Dendritic cell treated with granulocyte-macrophage colony-stimulating factor and Interleukin-4, amounts not matched to agents 40 ng/mL and 50 ng/mL, for 4 days (primary cell): ENCODE results near the gene RTN4R.
"Not testable (repeated sequence)": the region's sequence is repeated elsewhere in the genome, so short reads cannot be mapped to it uniquely, and the experiment has no call there.

Experiments
- H3K27ac Mint-ChIP-seq: one replicate; pipeline ENCODE4 v1.8.0; 2022; ENCODE audit warnings: mild to moderate bottlenecking, mixed read lengths
- H3K27me3 Mint-ChIP-seq: one replicate; pipeline ENCODE4 v1.8.0; 2022; ENCODE audit warnings: mild to moderate bottlenecking, mixed read lengths
- H3K36me3 Mint-ChIP-seq: one replicate; pipeline ENCODE4 v1.8.0; 2022; ENCODE audit warnings: low read depth, mixed read lengths
- H3K4me1 Mint-ChIP-seq: one replicate; pipeline ENCODE4 v1.8.0; 2022; ENCODE audit warnings: low read depth, mixed read lengths
- H3K4me3 Mint-ChIP-seq: one replicate; pipeline ENCODE4 v1.8.0; 2022; ENCODE audit warnings: mild to moderate bottlenecking, moderate library complexity, mixed read lengths
- H3K9me3 Mint-ChIP-seq: one replicate; pipeline ENCODE4 v1.8.0; 2022; ENCODE audit warnings: mixed read lengths
- intact Hi-C: fragments of 100-400 bp; cut with micrococcal nuclease; formaldehyde crosslinking; loops from one replicate; pipeline ENCODE4 v1.15.0; 2022

Gene RTN4R

GRCh38 chr22:20284471-20285086 lies 16.5 kb upstream of the RTN4R start:
- H3K4me1 Mint-ChIP-seq, result no peaks in the 10 kb centered on the region
- intact Hi-C loops, result no loop called here
- no peak overlapping the region for H3K27ac Mint-ChIP-seq
- H3K27me3 Mint-ChIP-seq, result no peaks in the 10 kb centered on the region
- H3K36me3 Mint-ChIP-seq, result no peaks in the 10 kb centered on the region
- H3K9me3 Mint-ChIP-seq, result no peaks in the 10 kb centered on the region
- no peak overlapping the region for H3K4me3 Mint-ChIP-seq

- Mint-ChIP-seq H3K9me3 (no peaks in the 10 kb centered on the region), H3K36me3 (no peaks in the 10 kb centered on the region), H3K4me3 (no peak overlapping the region), H3K4me1 (no peaks in the 10 kb centered on the region), H3K27ac (no peak overlapping the region), H3K27me3 (no peaks in the 10 kb centered on the region)
- intact Hi-C loops, result no loop called here
These were observed 15.6 kb upstream of the RTN4R start for GRCh38 chr22:20283674-20284066.

- H3K4me3 Mint-ChIP-seq, result no peak overlapping the region
- H3K27ac Mint-ChIP-seq, result no peak overlapping the region
- intact Hi-C loops, result no loop called here
- H3K4me1 Mint-ChIP-seq, result no peaks in the 10 kb centered on the region
- no peaks in the 10 kb centered on the region for H3K36me3 Mint-ChIP-seq
- H3K9me3 Mint-ChIP-seq, result no peaks in the 10 kb centered on the region
- H3K27me3 Mint-ChIP-seq, result no peaks in the 10 kb centered on the region
These were observed 15.0 kb upstream of the RTN4R start for GRCh38 chr22:20282901-20283673.

GRCh38 chr22:20281891-20282290 lies 13.8 kb upstream of the RTN4R start:
- H3K4me3 Mint-ChIP-seq, result no peak overlapping the region
- H3K4me1 Mint-ChIP-seq, result no peaks in the 10 kb centered on the region
- H3K36me3 Mint-ChIP-seq, result no peaks in the 10 kb centered on the region
- no peak overlapping the region for H3K27ac Mint-ChIP-seq
- H3K27me3 Mint-ChIP-seq, result no peaks in the 10 kb centered on the region
- no peaks in the 10 kb centered on the region for H3K9me3 Mint-ChIP-seq
- intact Hi-C loops, result no loop called here

GRCh38 chr22:20281473-20281872 lies 13.4 kb upstream of the RTN4R start:
- intact Hi-C loops, H3K27ac Mint-ChIP-seq, H3K36me3 Mint-ChIP-seq, H3K9me3 Mint-ChIP-seq, H3K27me3 Mint-ChIP-seq, H3K4me1 Mint-ChIP-seq, H3K4me3 Mint-ChIP-seq: not testable (repeated sequence)

- no peak overlapping the region for H3K27ac Mint-ChIP-seq
- H3K4me1 Mint-ChIP-seq, result no peaks in the 10 kb centered on the region
- no peaks in the 10 kb centered on the region for H3K9me3 Mint-ChIP-seq
- intact Hi-C loops, result no loop called here
- no peaks in the 10 kb centered on the region for H3K27me3 Mint-ChIP-seq
- no peaks in the 10 kb centered on the region for H3K36me3 Mint-ChIP-seq
- H3K4me3 Mint-ChIP-seq, result no peak overlapping the region
These were observed 12.7 kb upstream of the RTN4R start for GRCh38 chr22:20280866-20281265.

GRCh38 chr22:20280163-20280562 lies 12.0 kb upstream of the RTN4R start:
- H3K27ac Mint-ChIP-seq, H3K36me3 Mint-ChIP-seq, intact Hi-C loops, H3K9me3 Mint-ChIP-seq, H3K4me3 Mint-ChIP-seq, H3K27me3 Mint-ChIP-seq, H3K4me1 Mint-ChIP-seq: not testable (repeated sequence)

- no peak overlapping the region for H3K4me3 Mint-ChIP-seq
- intact Hi-C loops, result no loop called here
- H3K4me1 Mint-ChIP-seq, result no peaks in the 10 kb centered on the region
- H3K27me3 Mint-ChIP-seq, result no peaks in the 10 kb centered on the region
- H3K9me3 Mint-ChIP-seq, result no peaks in the 10 kb centered on the region
- no peaks in the 10 kb centered on the region for H3K36me3 Mint-ChIP-seq
- no peak overlapping the region for H3K27ac Mint-ChIP-seq
These were observed 11.6 kb upstream of the RTN4R start for GRCh38 chr22:20279662-20280134.

- H3K27ac Mint-ChIP-seq, H3K36me3 Mint-ChIP-seq, H3K4me3 Mint-ChIP-seq, H3K4me1 Mint-ChIP-seq, intact Hi-C loops, H3K9me3 Mint-ChIP-seq, H3K27me3 Mint-ChIP-seq: not testable (repeated sequence)
These were observed 10.8 kb upstream of the RTN4R start for GRCh38 chr22:20278726-20279490.

GRCh38 chr22:20277936-20278635 lies 10.0 kb upstream of the RTN4R start:
- H3K27me3 Mint-ChIP-seq, H3K36me3 Mint-ChIP-seq, intact Hi-C loops, H3K9me3 Mint-ChIP-seq, H3K4me1 Mint-ChIP-seq, H3K27ac Mint-ChIP-seq, H3K4me3 Mint-ChIP-seq: not testable (repeated sequence)

GRCh38 chr22:20276468-20276867 lies 8.3 kb upstream of the RTN4R start:
- intact Hi-C loops, result no loop called here
- H3K4me1 Mint-ChIP-seq, result peaks cover 9% of the 10 kb centered on the region
- no peaks in the 10 kb centered on the region for H3K27me3 Mint-ChIP-seq
- no peak overlapping the region for H3K4me3 Mint-ChIP-seq
- H3K36me3 Mint-ChIP-seq, result no peaks in the 10 kb centered on the region
- no peak overlapping the region for H3K27ac Mint-ChIP-seq
- no peaks in the 10 kb centered on the region for H3K9me3 Mint-ChIP-seq

- H3K27ac Mint-ChIP-seq, result no peak overlapping the region
- H3K4me1 Mint-ChIP-seq, result peaks cover 12% of the 10 kb centered on the region
- H3K9me3 Mint-ChIP-seq, result no peaks in the 10 kb centered on the region
- no peak overlapping the region for H3K4me3 Mint-ChIP-seq
- intact Hi-C loops, result no loop called here
- H3K27me3 Mint-ChIP-seq, result no peaks in the 10 kb centered on the region
- no peaks in the 10 kb centered on the region for H3K36me3 Mint-ChIP-seq
These were observed 7.7 kb upstream of the RTN4R start for GRCh38 chr22:20275836-20276235.

- H3K9me3 Mint-ChIP-seq, intact Hi-C loops, H3K4me3 Mint-ChIP-seq, H3K36me3 Mint-ChIP-seq, H3K27me3 Mint-ChIP-seq, H3K27ac Mint-ChIP-seq: not testable (repeated sequence)
- H3K4me1 Mint-ChIP-seq, result peaks cover 12% of the 10 kb centered on the region
These were observed 7.2 kb upstream of the RTN4R start for GRCh38 chr22:20275325-20275724.

GRCh38 chr22:20274374-20274773 lies 6.3 kb upstream of the RTN4R start:
- H3K4me3 Mint-ChIP-seq, H3K27ac Mint-ChIP-seq, H3K9me3 Mint-ChIP-seq, H3K36me3 Mint-ChIP-seq, intact Hi-C loops: not testable (repeated sequence)
- H3K4me1 Mint-ChIP-seq, result peaks cover 12% of the 10 kb centered on the region
- H3K27me3 Mint-ChIP-seq, result peaks cover 10% of the 10 kb centered on the region
